ENCODE measurements around the gene AP3S2. TPM values are rescaled to one million over a fixed set of nuclear protein-coding genes. Genes with fewer than 3 reads are reported as not detected.

The AP3S2 gene
- total RNA-seq, 2 donors from 2014 or later, result 32.3 to 57.6 TPM

GRCh38 chr15:89841306-89841705 is 52.5 kb downstream of the AP3S2 start:
- Histone ChIP-seq H3K27me3 (no peaks in the 10 kb centered on the region), H3K9me3 (no peaks in the 10 kb centered on the region), H3K4me3 (no peak overlapping the region), H3K36me3 (replicated peaks in 1 of 2; ENCODE audit: insufficient read depth in 1 of 2, low read depth in 2 of 2) (no peaks in the 10 kb centered on the region), H3K4me1 (peaks cover 25% of the 10 kb centered on the region), H3K27ac (no peak overlapping the region)
- DNase-seq, result no peak
- no peak for ATAC-seq
- TF ChIP-seq CTCF (IDR thresholded peaks at IDR 0.05) (no peak), POLR2A (IDR thresholded peaks at IDR 0.05) (no peak)
- WGBS, 2 donors, result 88 to 94% methylated on average over 4 of the region's 4 CpGs
- intact Hi-C loops (cut with DNase I), result no loop called here

- peaks cover 21% of the 10 kb centered on the region for H3K4me1 ChIP-seq
- no peak overlapping the region for H3K4me3 ChIP-seq
- intact Hi-C loops (cut with DNase I), result no loop called here
- 83 to 86% methylated on average over 4 of the region's 4 CpGs for WGBS, 2 donors
- no peaks in the 10 kb centered on the region for H3K27me3 ChIP-seq
- DNase-seq, result no peak
- TF ChIP-seq CTCF (IDR thresholded peaks at IDR 0.05) (no peak), POLR2A (IDR thresholded peaks at IDR 0.05) (no peak)
- peaks cover 0 to 5% of the 10 kb centered on the region in 2 donors for H3K36me3 ChIP-seq (replicated peaks in 1 of 2; ENCODE audit: insufficient read depth in 1 of 2, low read depth in 2 of 2)
- no peak for ATAC-seq
- no peaks in the 10 kb centered on the region for H3K9me3 ChIP-seq
- H3K27ac ChIP-seq, result peak overlapping the region in 2 of 4 donors; percentile 3 to 84
These were observed 54.5 kb downstream of the AP3S2 start for GRCh38 chr15:89839167-89839810.

DNA sequence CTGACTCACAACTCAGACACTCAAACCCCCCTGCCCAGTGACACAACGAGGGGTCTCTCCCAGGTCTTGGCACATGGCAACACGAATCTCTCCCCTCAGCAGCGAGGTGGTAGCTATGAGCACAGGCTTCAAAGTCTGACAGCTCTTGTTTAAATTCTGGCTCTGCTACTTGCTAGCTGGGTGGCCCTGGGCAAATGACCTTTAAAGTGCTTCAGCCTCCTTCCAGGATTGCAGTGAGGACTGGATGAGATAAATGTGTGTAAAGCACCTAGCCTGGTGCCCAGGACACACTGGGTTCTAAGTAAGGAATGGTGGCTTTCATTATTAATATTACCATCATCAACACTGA is 56.0 kb downstream of the AP3S2 start:
- intact Hi-C loops (cut with DNase I), result no loop called here
- peak overlapping the region; percentile 44 to 84 (median 72) for H3K27ac ChIP-seq
- H3K4me3 ChIP-seq, result no peak overlapping the region
- no peak for DNase-seq
- WGBS, 2 donors, result 35 to 40% methylated on average over 3 of the region's 3 CpGs
- H3K9me3 ChIP-seq, result no peaks in the 10 kb centered on the region
- ATAC-seq, result peak; percentile 15
- peaks cover 0 to 15% of the 10 kb centered on the region in 2 donors for H3K36me3 ChIP-seq (replicated peaks in 1 of 2; ENCODE audit: insufficient read depth in 1 of 2, low read depth in 2 of 2)
- H3K4me1 ChIP-seq, result peaks cover 21% of the 10 kb centered on the region
- H3K27me3 ChIP-seq, result no peaks in the 10 kb centered on the region
- TF ChIP-seq POLR2A (IDR thresholded peaks at IDR 0.05) (no peak), CTCF (IDR thresholded peaks at IDR 0.05) (no peak)

DNA sequence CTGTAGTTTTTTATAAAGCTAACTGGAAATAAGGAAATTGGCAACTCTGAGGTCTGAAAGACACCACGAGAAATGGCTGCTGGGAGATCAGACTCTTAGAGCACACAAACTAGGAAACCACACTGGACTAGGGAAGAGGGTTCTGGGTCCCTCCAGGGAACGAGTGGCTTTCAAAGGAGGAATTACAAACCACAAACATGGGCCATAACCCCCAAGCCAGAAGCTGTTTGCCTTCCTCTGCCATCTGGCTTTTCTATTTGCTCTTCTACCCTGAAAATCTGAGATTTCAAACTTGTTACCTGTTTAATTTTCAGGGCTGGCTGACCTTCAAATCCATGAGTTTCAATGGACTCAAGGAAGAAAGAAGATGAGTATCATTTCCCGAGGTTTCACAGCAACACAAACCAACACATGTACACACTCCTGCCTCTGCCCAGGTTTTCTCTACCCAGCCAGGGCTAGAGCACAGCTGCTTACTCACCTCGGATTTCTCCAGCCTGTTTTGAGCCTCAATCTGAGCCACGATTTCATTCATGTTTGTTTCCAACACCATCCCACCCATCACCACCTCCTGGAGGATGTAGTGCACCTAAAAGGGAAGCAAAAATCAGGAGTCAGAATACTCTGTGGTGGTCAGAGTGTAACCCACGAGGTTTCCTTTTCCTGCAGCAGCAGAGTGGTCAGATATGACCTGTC is 56.5 kb downstream of the AP3S2 start:
- Histone ChIP-seq H3K27ac (peak overlapping the region; percentile 44 to 84 (median 72)), H3K9me3 (no peaks in the 10 kb centered on the region), H3K4me3 (no peak overlapping the region), H3K36me3 (replicated peaks in 1 of 2; ENCODE audit: insufficient read depth in 1 of 2, low read depth in 2 of 2) (peaks cover 0 to 15% of the 10 kb centered on the region in 2 donors), H3K27me3 (no peaks in the 10 kb centered on the region), H3K4me1 (peaks cover 21% of the 10 kb centered on the region)
- intact Hi-C loops (cut with DNase I), result no loop called here
- DNase-seq (peak; percentile 36 to 67 (median 56)), ATAC-seq (peak; percentile 81)
- 28 to 30% methylated on average over 5 to 6 of the region's 6 CpGs for WGBS, 2 donors
- TF ChIP-seq CTCF (IDR thresholded peaks at IDR 0.05) (no peak), POLR2A (IDR thresholded peaks at IDR 0.05) (no peak)
